HG02884 (cell line): ENCODE results near the gene GLRX.
A peak's percentile ranks its signal among the peaks of the same experiment; 100 is the strongest.
"Not testable (repeated sequence)": the region's sequence is repeated elsewhere in the genome, so short reads cannot be mapped to it uniquely, and the experiment has no call there.

ENCODE experiments used
- ATAC-seq: cut with Tn5 transposase; IDR thresholded peaks from one replicate; pipeline ENCODE4 v1.9.1; 2021; ENCODE audit warnings: mild to moderate bottlenecking, moderate library complexity; ENCODE audit not compliant: unreplicated experiment

GLRX gene

GRCh38 chr5:95822542-95823181 is at the start of gene GLRX:
Gene GLRX, minus strand, starts transcription at chr5:95822726. Its CDS starts 64 bp downstream, at chr5:95822662.
- peak; percentile 38 for ATAC-seq

GRCh38 chr5:95871146-95871806 is 48.8 kb upstream of the GLRX start:
- ATAC-seq = no peak

- ATAC-seq = peak; percentile 65
These were observed 47.7 kb upstream of the GLRX start for GRCh38 chr5:95870105-95870672.

- ATAC-seq = not testable (repeated sequence)
These were observed 46.8 kb upstream of the GLRX start for GRCh38 chr5:95869173-95869855.

GRCh38 chr5:95868136-95868535 is 45.6 kb upstream of the GLRX start:
- ATAC-seq = no peak

- ATAC-seq = no peak
These were observed 44.0 kb upstream of the GLRX start for GRCh38 chr5:95866435-95867040.

GRCh38 chr5:95864944-95865504 is 42.5 kb upstream of the GLRX start:
- ATAC-seq = no peak

GRCh38 chr5:95864456-95864855 is 41.9 kb upstream of the GLRX start:
- ATAC-seq = no peak

GRCh38 chr5:95863383-95863757 is 40.8 kb upstream of the GLRX start:
- ATAC-seq = no peak

GRCh38 chr5:95862671-95863382 is 40.3 kb upstream of the GLRX start:
- ATAC-seq = no peak

- no peak for ATAC-seq
These were observed 39.5 kb upstream of the GLRX start for GRCh38 chr5:95861864-95862561.

- no peak for ATAC-seq
These were observed 38.8 kb upstream of the GLRX start for GRCh38 chr5:95861221-95861863.

GRCh38 chr5:95859661-95860060 is 37.1 kb upstream of the GLRX start:
- no peak for ATAC-seq

GRCh38 chr5:95858661-95859595 is 36.4 kb upstream of the GLRX start:
- ATAC-seq = peak; percentile 83

GRCh38 chr5:95858023-95858461 is 35.5 kb upstream of the GLRX start:
- no peak for ATAC-seq

- ATAC-seq = no peak
These were observed 34.8 kb upstream of the GLRX start for GRCh38 chr5:95857185-95857945.

GRCh38 chr5:95856501-95856981 is 34.0 kb upstream of the GLRX start:
- ATAC-seq = no peak
